NK-92 (cell line): ENCODE results near the gene GPRIN2.
"Not testable (repeated sequence)": the region's sequence is repeated elsewhere in the genome, so short reads cannot be mapped to it uniquely, and the experiment has no call there.

Source experiments
- DNase-seq: peaks from one replicate; lab custom pipeline; 2025; ENCODE audit not compliant: unreplicated experiment; lab: John Stamatoyannopoulos, UW

GPRIN2 gene

DNA sequence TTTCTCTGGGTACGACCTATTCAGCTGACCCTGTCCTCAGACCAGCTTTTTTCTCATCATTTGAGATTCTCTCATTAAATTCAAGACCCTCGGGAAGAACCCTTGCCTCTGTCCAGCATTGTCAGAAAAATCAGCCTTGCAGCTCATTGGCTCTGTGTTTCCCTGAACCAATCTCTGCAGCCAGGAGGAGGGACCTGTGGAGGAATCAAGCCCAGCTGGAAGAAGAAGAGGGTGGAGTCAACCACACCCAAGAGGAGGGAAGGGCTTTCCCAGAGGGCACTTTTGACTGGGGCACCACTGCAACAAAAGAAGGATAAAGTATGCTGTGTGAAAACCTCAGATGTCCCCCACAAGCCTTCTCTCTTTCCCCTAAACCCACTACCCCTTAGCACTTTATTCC is 14.2 kb upstream of the GPRIN2 start:
- DNase-seq, result not testable (repeated sequence)

DNA sequence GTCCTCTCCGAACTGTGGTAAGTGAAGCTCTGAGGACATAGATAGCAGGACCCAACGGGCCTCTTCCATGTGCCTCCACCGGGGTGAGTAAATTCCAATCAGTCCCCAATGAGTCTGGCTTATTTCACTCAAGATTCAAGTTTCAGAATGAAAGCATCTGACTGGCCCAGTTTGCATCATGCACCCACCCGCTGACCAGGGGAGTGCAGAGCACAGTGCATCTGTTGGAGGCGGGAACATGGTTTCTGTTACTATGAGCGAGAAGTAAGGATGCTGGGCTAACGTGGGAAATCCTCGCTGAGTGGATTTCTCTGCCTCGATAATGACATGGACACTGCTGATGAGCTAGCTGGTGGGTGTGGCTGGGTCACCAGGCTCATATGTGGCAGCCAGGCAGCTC is 10.7 kb upstream of the GPRIN2 start:
- DNase-seq, result not testable (repeated sequence)

- DNase-seq, result not testable (repeated sequence)
Observed at GRCh38 chr10:46565591-46566332, 9.3 kb upstream of the GPRIN2 start.

GRCh38 chr10:46560952-46561351 is 4.5 kb upstream of the GPRIN2 start:
- no peak for DNase-seq

GRCh38 chr10:46560381-46560780 is 3.9 kb upstream of the GPRIN2 start:
- DNase-seq, result no peak

DNA sequence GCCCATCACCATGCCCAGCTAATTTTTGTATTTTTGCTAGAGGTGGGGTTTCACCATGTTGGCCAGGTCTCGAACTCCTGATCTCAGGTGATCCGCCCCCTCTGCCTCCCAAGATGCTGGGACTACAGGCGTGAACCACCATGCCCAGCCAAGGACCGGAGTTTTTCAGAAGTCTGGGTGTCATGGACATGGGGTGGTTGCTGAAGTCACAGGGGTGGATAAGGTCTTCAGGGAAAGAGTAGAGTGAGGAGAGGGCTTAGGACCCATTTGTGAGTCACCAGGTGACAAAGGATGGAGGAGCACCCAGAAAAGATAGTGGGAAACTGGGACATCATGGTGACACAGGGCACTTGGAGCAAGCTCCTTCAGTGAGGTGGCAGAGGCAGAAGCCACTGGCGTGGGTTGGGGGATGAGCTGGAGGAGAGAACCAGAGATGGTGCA is 2.8 kb upstream of the GPRIN2 start:
- no peak for DNase-seq

- DNase-seq, result no peak
Observed at GRCh38 chr10:46558392-46559185, 2.1 kb upstream of the GPRIN2 start.

DNA sequence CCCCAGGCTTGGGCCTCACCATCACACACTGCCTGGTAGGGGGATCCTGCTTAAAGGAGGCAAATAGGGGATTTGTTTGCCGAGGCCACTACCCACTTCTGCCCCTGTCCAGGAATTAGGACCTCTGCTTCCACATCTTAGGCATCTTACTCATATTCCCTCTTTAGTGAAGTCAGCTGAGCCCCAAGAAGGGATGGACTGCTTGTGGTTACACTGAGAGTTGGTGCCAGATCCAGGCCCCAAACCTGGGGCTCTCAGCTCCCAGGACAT is 1.6 kb upstream of the GPRIN2 start:
- DNase-seq, result no peak

- no peak for DNase-seq
Observed at GRCh38 chr10:46557319-46558121, 1.1 kb upstream of the GPRIN2 start.

- DNase-seq, result no peak
Observed at GRCh38 chr10:46555713-46556514, 544 bp downstream of the GPRIN2 start.

DNA sequence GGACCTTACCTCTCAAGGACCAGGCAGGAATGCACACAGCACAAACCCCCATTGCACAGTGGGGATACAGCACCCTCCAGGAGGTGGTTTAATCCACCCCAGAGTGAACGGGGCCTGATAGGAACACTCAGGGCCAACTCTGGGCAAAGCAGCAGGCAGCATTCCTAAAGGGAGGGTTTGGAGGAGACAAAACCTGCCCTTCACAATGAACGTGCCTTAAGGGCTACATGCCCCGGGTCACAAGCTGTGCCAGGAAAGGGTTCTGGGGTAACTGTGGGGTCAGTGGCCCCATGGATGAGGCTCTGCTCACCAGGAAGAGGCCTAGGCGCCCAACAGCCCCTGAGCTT is 1.1 kb downstream of the GPRIN2 start:
- no peak for DNase-seq

DNA sequence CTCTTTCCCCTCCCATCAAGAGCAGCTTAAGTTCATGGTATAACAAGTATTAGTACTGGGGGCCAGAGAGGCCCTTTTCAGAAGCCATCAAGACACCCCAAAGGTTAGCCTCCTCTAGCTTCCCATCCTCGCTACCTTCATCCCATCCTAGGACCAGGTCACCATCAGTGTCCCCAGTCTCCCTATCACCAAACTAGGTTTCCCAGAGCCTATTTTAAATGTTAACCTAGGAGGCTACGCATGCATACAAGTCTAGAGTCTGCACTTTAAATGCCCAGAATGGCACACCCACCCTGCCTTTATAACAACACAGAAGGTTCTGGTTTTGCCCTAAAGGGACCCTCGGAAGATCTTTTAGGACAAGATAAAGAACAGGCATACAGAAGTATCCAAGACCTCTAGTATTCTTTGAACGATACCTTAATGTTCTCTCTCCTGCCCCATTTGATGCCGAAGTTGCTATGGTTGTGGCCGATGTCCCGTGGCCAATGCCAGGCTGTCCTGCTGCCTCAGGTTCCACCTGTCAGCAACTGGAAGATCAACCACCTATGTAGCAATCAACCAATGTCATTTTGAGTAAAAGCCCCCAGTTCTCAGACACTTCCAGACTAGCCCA is 2.2 kb downstream of the GPRIN2 start:
- no peak for DNase-seq

DNA sequence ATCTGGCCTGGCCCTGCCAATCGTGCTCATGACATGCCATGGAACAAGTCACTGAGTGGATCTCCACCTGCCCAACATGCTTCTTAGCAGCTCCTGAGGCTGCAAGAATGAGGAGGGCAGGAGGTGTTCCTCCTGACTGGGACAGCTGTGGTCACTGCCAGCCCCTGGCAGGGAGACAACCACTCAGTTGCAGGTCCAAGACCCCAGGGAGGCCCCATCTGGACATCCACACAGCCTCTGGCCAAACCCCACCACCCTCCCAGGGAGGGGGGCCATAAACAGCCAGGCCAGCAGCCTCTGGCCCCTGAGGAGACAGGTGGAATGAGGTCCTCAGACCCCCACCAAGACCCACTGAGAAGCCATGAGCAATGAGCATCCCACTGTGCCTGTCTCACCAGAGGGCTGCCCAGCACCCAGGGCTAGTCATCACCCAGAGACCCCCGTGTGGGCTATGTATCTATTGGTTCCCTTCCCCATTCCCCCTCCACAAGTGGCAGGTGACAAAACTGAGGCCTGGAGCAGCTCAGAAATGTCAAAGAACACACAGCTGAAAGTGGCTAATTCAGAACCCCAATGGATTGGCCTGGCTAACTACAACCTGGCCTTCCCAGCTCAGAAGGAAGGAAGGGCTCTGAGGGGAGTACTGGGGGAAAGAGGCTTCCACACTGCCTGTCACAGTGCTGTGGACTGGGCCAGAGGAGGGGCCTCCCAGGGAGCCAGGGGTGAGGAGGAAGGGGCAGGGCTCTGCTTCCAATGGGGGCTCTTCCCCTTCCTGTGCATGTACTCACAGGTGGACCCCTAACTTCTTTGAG is 3.0 kb downstream of the GPRIN2 start:
- no peak for DNase-seq

DNA sequence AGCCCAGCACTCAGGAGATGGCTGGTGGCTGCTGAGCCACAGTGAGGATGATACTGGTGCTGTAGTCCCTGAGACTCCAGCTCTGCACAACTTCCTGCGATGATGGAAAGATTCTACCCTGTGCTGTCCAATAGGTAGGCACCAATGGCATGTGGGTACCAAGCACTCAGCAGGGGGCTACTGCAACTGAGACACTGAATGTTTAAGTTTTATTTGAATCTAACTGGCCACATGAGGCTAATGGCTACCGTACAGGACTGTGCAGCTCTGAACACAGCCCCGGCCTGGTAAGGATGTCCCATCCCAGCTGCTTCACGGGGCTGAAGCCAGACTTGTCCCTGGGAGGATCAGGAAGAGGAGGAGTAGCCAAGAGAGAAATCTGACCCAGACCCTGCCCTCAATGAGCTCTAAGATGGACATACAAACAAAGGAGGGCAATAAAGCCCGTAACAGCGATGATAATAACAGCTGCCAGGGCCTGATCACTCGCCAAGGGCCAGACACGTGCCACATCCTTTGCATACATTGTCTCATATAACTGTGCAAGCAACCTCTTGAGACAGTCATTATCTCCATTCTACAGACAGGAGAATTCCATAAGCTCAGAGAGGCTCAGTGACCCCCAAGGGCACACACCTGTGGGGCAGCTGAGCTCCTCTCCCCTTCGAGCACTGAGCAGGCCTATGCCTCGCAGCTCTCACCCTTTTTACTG is 3.8 kb downstream of the GPRIN2 start:
- DNase-seq, result no peak

GRCh38 chr10:46551701-46552525 is 4.5 kb downstream of the GPRIN2 start:
- DNase-seq, result no peak

DNA sequence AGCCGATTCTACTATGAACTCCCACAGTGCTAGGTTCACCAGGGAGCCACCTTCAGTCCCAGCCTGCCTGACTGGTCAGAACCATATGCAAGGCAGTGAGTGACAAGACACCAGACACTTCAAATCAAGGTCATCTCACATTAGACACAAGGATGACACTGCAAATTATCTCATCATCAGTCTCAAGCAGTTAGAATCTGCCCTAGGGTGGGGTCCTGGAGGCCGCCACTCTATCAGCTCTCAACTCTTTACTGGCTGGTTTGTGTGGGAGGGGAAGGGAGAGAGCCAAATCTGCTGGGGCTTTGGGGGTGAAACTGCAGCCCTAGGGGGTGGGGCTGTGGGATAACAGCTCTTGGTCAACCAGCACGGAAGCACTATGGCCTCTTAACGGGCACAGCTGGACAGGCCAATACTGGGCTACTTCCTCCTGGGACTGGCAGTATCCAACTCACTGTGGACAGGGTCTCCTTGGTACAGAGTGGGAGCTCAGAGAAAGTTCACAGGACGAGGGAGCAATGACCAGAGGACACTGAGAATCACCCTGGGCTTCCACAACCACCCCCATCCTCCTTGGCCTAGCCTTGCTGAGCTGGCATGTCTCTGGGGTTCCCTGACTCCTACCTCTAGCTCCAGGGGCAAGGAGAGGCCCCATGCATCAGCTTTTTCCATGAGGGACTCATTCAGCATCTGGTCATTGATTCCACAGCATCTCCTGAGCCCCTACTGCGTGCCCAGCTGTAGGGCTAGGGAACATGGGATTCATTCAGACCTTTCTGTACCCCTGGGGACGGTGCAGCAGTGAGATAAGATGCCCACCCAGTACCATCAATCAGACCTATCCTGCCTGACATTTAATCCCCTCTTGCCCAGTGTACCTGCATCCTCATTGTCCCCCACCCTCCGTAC is 5.4 kb downstream of the GPRIN2 start:
- no peak for DNase-seq

- DNase-seq, result no peak
Observed at GRCh38 chr10:46550076-46550790, 6.2 kb downstream of the GPRIN2 start.
